Astrocyte (in vitro differentiated cells and primary cell): ENCODE results near the gene DENR.

Source experiments
- CTCF ChIP-seq: IDR thresholded peaks from 2 replicates; pipeline ENCODE4 v1.5.1; 2011; ENCODE audit warnings: low read depth, mild to moderate bottlenecking, inconsistent platforms, low read length, moderate library complexity; ENCODE audit not compliant: insufficient read depth
- EZH2 ChIP-seq: IDR thresholded peaks from 2 replicates; pipeline ENCODE4 v1.6.1; 2012; ENCODE audit warnings: mild to moderate bottlenecking, low read length, inconsistent platforms; ENCODE audit not compliant: insufficient read depth

GRCh38 chr12:122811777-122812176 lies 59.2 kb downstream of the DENR start:
- TF ChIP-seq CTCF (no peak), EZH2 (no peak)
